Transverse colon (tissue), 4 donors: ENCODE measurements around the gene PRKG1. TPM values are rescaled to one million over a fixed set of nuclear protein-coding genes. Genes with fewer than 3 reads are reported as not detected.

ENCODE experiments used
- DNase-seq: peaks from one replicate; pipeline ENCODE4 v3.0.0-alpha.2; 2019
- H3K27ac ChIP-seq, 4 donors: fragments of 200-600 bp; sonication (generic); 2 replicates each; pipeline ENCODE4 v1.5.1; 2016 to 2018; ENCODE audit warnings: inconsistent platforms in 4 of 4
- H3K27me3 ChIP-seq: fragments of 200-600 bp; sonication (generic); 2 replicates; pipeline ENCODE4 v1.5.1; 2017; ENCODE audit warnings: inconsistent platforms
- H3K36me3 ChIP-seq, 4 donors: fragments of 200-600 bp; sonication (generic); 2 replicates each; pipeline ENCODE4 v1.5.1; 2017 to 2019; ENCODE audit warnings: inconsistent platforms in 4 of 4
- H3K4me1 ChIP-seq, 4 donors: fragments of 200-600 bp; sonication (generic); 2 replicates each; pipeline ENCODE4 v1.5.1; 2017 to 2020; ENCODE audit warnings: inconsistent platforms in 4 of 4
- H3K4me3 ChIP-seq, 4 donors: fragments of 200-600 bp; sonication (generic); 1 replicate in 1 of 4; 2 replicates in 3 of 4; pipeline versions ENCODE4 v1.5.1 to v1.6.1; 2017 to 2019; ENCODE audit warnings: inconsistent platforms in 4 of 4
- H3K9me3 ChIP-seq, 2 donors: fragments of 200-600 bp; sonication (generic); 2 replicates each; pipeline ENCODE4 v1.5.1; 2017 to 2019; ENCODE audit warnings: inconsistent platforms in 2 of 2
- EP300 ChIP-seq: sonication (generic); formaldehyde crosslinking; IDR thresholded peaks from one replicate; pipeline ENCODE4 v1.6.1; 2017; ENCODE audit warnings: antibody characterized with exemption, low read depth
- POLR2A ChIP-seq: fragments of 450-650 bp; IDR thresholded peaks from one replicate; pipeline ENCODE4 v1.6.1; 2016; ENCODE audit warnings: antibody characterized with exemption, mild to moderate bottlenecking, moderate library complexity
- POLR2AphosphoS5 ChIP-seq, 3 donors: sonication (generic); formaldehyde crosslinking; IDR thresholded peaks; one replicate each; pipeline ENCODE4 v1.6.1; 2016; ENCODE audit warnings: antibody characterized with exemption in 3 of 3
- WGBS, 2 donors: methylation state at CpG; one replicate each; pipeline ENCODE4 v1.1.5; 2018; ENCODE audit warnings: low coverage in 1 of 2; 5-methylcytosine and 5-hydroxymethylcytosine counted together
- in situ Hi-C, 4 donors: fragments of 200-750 bp; cut with MboI; loops; one replicate each; pipeline versions ENCODE4 v1.15.0 to v1.15.1; 2017; ENCODE audit warnings: low sequenced_read_pairs in 3 of 4, low pct_ligation_motif_present in 1 of 4, low pct_unique_long_range_greater_than_20kb in 1 of 4
- intact Hi-C: fragments of 100-400 bp; cut with DNase I; formaldehyde crosslinking; loops from one replicate; pipeline ENCODE4 v1.15.1; 2023; ENCODE audit warnings: low total_unique reads
- total RNA-seq, 4 donors: library from RNA; depleted of rRNA; stranded (reverse); fragments of >200 nt; gene quantifications; one replicate each; pipeline ENCODE4 v1.1.0, GENCODE V29; 2016
- TF ChIP-seq, protein P1 (sequence below), 5 experiments: fragments of 200-600 bp in 3 of 5; fragments of 450-650 bp in 2 of 5; sonication (generic) in 3 of 5; IDR thresholded peaks; 1 replicate in 2 of 5; 2 replicates in 3 of 5; pipeline ENCODE4 v1.5.1; 2016 to 2017; ENCODE audit warnings: antibody characterized with exemption in 5 of 5, inconsistent platforms in 3 of 5, mild to moderate bottlenecking in 2 of 5, moderate library complexity in 1 of 5

PRKG1 gene
- total RNA-seq, 4 donors from 2014 or later = 17.6 to 30.6 (median 26.9) TPM

GRCh38 chr10:51932530-51932929 lies 858.2 kb downstream of the PRKG1 start:
- Histone ChIP-seq H3K36me3 (no peaks in the 10 kb centered on the region), H3K4me3 (no peak overlapping the region), H3K9me3 (no peaks in the 10 kb centered on the region), H3K4me1 (no peaks in the 10 kb centered on the region), H3K27ac (no peak overlapping the region), H3K27me3 (no peaks in the 10 kb centered on the region)
- in situ Hi-C loops = no loop called here
- WGBS, 2 donors = 84 to 94% methylated on average over 3 to 4 of the region's 4 CpGs
- DNase-seq = no peak
- intact Hi-C loops = no loop called here
- TF ChIP-seq POLR2A (no peak), EP300 (no peak), POLR2AphosphoS5 (IDR thresholded peaks at IDR 0.05) (no peak)
- TF ChIP-seq, protein P1, sequence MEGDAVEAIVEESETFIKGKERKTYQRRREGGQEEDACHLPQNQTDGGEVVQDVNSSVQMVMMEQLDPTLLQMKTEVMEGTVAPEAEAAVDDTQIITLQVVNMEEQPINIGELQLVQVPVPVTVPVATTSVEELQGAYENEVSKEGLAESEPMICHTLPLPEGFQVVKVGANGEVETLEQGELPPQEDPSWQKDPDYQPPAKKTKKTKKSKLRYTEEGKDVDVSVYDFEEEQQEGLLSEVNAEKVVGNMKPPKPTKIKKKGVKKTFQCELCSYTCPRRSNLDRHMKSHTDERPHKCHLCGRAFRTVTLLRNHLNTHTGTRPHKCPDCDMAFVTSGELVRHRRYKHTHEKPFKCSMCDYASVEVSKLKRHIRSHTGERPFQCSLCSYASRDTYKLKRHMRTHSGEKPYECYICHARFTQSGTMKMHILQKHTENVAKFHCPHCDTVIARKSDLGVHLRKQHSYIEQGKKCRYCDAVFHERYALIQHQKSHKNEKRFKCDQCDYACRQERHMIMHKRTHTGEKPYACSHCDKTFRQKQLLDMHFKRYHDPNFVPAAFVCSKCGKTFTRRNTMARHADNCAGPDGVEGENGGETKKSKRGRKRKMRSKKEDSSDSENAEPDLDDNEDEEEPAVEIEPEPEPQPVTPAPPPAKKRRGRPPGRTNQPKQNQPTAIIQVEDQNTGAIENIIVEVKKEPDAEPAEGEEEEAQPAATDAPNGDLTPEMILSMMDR (IDR thresholded peaks at IDR 0.05) = no peak

DNA sequence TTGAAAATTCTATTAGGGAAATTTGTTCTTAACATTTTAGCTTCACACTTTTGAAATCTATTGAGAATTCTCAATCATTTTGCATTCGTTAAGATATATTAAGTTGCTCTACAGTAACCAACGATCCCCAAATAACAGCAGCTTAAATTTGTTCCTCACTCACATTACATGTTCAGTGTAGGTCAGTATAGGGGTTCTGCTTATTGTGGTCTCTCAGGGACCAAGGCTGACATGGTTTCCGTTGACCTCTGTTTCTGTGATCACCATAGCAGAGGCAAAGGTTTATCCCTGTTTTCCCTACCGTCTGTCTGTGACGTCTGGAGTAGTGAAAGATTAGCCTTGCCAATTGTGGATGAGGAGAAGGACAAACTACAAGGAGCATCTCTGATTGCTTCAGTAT lies 860.1 kb downstream of the PRKG1 start:
- WGBS, 2 donors = 60 to 84% methylated on average over 1 to 5 of the region's 5 CpGs
- no peaks in the 10 kb centered on the region for H3K4me1 ChIP-seq
- in situ Hi-C loops = no loop called here
- no peak for DNase-seq
- H3K9me3 ChIP-seq = no peaks in the 10 kb centered on the region
- no peaks in the 10 kb centered on the region for H3K36me3 ChIP-seq
- TF ChIP-seq POLR2A (no peak), EP300 (no peak), POLR2AphosphoS5 (IDR thresholded peaks at IDR 0.05) (no peak)
- TF ChIP-seq, protein P1 (IDR thresholded peaks at IDR 0.05) = no peak
- H3K4me3 ChIP-seq = no peak overlapping the region
- no peaks in the 10 kb centered on the region for H3K27me3 ChIP-seq
- H3K27ac ChIP-seq = no peak overlapping the region
- intact Hi-C loops = no loop called here

- no peak for TF ChIP-seq EP300
- TF ChIP-seq, protein P1 (IDR thresholded peaks at IDR 0.05) = no peak
- TF ChIP-seq POLR2A = no peak
- no peak for TF ChIP-seq POLR2AphosphoS5 (IDR thresholded peaks at IDR 0.05)
- intact Hi-C loops (no loop called here), in situ Hi-C loops (no loop called here)
- DNase-seq = no peak
- no peak overlapping the region for H3K4me3 ChIP-seq
- no peaks in the 10 kb centered on the region for H3K36me3 ChIP-seq
- no peak overlapping the region for H3K27ac ChIP-seq
- H3K9me3 ChIP-seq = no peaks in the 10 kb centered on the region
- no peaks in the 10 kb centered on the region for H3K27me3 ChIP-seq
- WGBS, 2 donors = 63 to 79% methylated on average over 5 of the region's 5 CpGs
- H3K4me1 ChIP-seq = no peaks in the 10 kb centered on the region
These were observed 861.1 kb downstream of the PRKG1 start for GRCh38 chr10:51935341-51935740.

DNA sequence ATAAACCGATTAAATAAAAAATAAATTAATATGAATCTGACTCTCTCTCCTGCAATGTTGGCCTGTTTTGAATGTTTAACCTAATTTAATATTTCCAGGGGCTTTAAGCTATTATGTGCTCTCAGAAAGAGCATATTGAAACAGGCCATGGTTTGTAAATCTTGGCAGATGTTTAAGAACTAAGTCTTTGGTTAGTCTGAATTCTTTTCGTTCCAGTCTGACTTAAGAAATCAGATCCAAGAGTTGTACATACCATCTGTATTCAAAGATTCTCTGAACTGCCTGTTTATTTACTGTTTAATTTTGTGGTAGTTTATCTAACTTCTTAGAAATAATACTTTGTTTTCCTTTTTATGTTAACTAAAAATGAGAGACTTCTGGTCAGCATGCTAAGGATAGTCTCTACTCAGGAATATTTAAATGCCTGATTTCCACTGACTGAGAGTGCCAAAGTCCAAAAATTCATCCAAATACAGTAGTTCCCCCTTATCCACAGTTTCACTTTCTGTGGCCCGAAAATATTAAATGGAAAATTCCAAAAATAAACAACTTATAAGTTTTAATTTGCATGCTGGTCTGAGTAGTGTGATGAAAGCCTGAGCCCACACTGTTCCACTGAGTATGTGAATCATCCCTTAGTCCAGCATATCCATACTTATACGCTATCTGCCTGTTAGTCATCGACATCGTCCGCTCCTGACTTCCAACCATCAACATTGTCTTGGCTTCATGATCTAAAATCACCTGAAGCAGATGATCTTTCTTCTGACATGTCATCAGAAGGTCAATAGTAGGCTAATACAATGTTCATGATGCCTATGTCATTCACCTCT lies 863.2 kb downstream of the PRKG1 start:
- Histone ChIP-seq H3K27me3 (no peaks in the 10 kb centered on the region), H3K4me1 (no peaks in the 10 kb centered on the region), H3K9me3 (no peaks in the 10 kb centered on the region), H3K36me3 (no peaks in the 10 kb centered on the region), H3K27ac (no peak overlapping the region), H3K4me3 (no peak overlapping the region)
- TF ChIP-seq POLR2A = no peak
- TF ChIP-seq, protein P1 (IDR thresholded peaks at IDR 0.05) = no peak
- TF ChIP-seq POLR2AphosphoS5 (IDR thresholded peaks at IDR 0.05) = no peak
- no peak for TF ChIP-seq EP300
- in situ Hi-C loops (no loop called here), intact Hi-C loops (no loop called here)
- DNase-seq = no peak
- 76 to 79% methylated on average over 6 to 7 of the region's 7 CpGs for WGBS, 2 donors
